ENCODE data around the gene FAM180B.

FAM180B gene

GRCh38 chr11:47569646-47570045, 16.8 kb upstream of the FAM180B start:
- DNase-seq (ENCODE audit: low spot score) = no peak

DNA sequence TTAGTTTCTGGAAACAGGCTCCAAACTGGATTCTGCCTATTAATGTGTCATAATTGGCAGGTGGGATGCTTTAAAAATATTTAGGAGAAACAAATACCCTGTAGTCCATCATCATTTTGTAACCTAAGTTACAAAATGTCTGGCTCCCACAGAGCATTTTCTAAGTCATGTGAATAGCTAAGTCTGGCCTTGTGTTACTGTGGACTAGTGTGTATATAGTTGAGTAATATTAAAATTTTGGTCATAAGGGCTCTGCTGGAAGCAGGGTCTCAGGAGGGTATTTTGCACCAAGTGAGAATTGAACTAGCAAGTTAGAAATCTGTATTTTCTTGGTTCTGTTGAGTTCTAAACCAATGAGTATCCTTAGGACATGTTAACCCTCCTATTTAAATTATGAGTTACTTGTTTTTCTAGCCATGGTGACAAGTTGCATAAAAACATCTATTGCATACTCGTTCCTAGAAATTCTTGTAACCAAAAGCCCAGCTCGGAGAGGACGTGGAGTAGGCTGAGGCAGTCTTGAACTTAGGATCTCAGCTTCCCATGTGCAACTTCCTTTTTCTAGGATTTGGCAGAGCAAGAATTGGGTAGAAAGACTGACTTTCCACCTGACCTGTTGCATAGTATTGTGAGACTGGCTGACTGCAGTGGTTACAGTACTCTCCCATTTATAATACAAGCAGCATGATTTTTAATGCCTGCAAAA, 15.7 kb upstream of the FAM180B start:
- DNase-seq (ENCODE audit: low spot score) = no peak

GRCh38 chr11:47571357-47571729, 15.1 kb upstream of the FAM180B start:
- no peak for DNase-seq (ENCODE audit: low spot score)

GRCh38 chr11:47571895-47572294, 14.6 kb upstream of the FAM180B start:
- DNase-seq (ENCODE audit: low spot score) = no peak

GRCh38 chr11:47572715-47573255, 13.7 kb upstream of the FAM180B start:
- DNase-seq (ENCODE audit: low spot score) = no peak

DNA sequence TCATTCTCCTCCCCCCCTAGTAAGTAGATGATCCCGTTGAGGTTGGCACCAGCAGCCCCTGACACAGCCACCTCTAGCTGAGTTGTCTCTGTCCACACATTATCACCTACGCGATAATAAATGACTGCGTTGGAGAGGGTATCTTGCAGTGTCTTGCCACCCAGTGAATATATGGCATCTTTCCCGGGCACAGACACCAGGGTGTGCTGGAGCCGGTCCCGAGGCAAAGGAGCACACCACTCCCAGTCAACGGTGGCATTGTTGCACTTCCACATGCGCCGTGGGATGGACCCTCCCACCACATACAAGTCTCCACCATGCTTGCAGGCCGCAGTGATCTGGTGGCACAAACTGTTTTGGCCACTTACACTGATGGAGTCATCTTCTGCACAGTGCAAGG, 13.2 kb upstream of the FAM180B start:
- no peak for DNase-seq (ENCODE audit: low spot score)

GRCh38 chr11:47577460-47578041, 8.9 kb upstream of the FAM180B start:
- no peak for DNase-seq (ENCODE audit: low spot score)

- peak; percentile 82 for DNase-seq (ENCODE audit: low spot score)
Observed at GRCh38 chr11:47578524-47579494, 7.7 kb upstream of the FAM180B start, which contains the start of the genes KBTBD4 and NDUFS3. Gene KBTBD4, minus strand, starts transcription at chr11:47578970. Its CDS starts 19 bp downstream, at chr11:47578951. Gene NDUFS3, plus strand, starts transcription at chr11:47579074. Its CDS starts 18 bp downstream, at chr11:47579092.

DNA sequence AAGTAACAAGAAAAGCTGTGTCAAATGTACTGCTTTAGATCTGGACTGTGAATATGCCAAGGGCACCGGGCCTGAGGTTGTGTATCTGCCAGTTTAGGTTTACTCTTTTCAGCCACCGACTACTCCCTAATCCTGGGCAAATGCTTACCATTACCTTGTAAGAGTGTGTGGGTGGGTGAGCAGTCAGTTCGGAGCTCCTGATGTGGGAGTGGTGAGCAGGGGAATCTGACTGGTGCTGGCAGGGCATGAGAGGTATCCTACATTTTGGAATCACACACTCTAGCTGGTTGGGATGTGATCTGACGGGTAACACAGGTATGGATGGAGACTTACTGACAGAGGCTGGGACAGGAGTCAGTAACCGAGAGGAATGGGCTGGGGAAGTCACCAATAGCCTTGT, 2.6 kb upstream of the FAM180B start:
- DNase-seq (ENCODE audit: low spot score) = no peak

DNA sequence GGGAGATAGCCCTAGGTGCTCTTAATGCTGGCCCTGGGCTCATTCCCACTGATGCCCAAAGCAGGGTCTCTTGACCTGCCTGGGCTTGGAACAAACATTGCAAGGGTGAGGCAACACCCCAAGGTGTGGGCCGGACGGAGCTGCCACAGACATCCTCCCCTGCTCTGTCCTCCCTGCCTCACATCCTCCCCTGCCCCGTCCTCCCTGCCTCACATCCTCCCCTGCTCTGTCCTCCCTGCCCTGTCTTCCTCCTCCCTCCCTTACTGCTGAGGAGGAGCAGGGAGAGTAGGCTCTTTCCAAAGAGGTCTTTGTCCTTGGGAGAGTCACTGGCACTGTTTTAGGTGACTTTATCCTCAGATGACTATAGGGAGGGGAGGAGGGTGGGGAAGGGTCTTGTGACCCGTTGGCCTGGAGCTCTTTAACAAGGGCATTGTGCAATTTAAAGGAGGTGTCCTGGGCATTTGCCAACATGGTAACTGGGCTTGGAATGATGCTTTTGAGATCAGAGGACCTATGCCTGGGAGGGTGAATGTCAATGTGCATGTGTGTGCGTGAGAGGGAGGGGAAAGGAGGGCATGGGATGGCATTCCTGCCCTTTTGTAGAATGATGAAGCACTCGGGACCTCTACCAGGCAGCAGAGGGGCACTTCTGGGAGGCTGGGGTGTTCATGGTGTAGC, 700 bp downstream of the FAM180B start:
- no peak for DNase-seq (ENCODE audit: low spot score)

GRCh38 chr11:47587723-47588326, 1.3 kb downstream of the FAM180B start:
- DNase-seq (ENCODE audit: low spot score) = no peak

- DNase-seq (ENCODE audit: low spot score) = no peak
Observed at GRCh38 chr11:47589118-47589517, 2.6 kb downstream of the FAM180B start.

GRCh38 chr11:47589584-47589976, 3.1 kb downstream of the FAM180B start:
- DNase-seq (ENCODE audit: low spot score) = no peak

GRCh38 chr11:47589977-47590861, 3.7 kb downstream of the FAM180B start:
- no peak for DNase-seq (ENCODE audit: low spot score)

GRCh38 chr11:47591764-47592163, 5.3 kb downstream of the FAM180B start:
- no peak for DNase-seq (ENCODE audit: low spot score)

DNA sequence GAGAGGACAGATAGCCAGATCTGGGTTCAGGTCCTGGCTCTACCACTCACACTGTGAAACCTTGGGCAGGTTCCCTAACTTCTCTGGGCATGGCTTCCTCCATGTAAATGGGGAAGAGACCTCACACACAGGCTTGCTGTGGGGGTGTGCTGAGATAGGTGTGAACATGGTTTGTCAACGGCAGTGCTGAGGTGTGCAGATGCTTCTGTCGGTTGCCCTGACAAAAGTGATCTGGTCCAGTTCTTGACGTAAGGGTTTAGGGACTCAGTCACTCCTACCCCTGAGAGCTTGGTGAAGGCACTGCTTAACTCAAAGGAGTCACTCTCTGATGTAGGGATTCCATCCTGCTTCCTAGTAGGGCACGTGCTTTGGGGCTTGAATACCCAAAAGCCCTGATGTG, 5.8 kb downstream of the FAM180B start:
- no peak for DNase-seq (ENCODE audit: low spot score)

GRCh38 chr11:47592970-47593369, 6.5 kb downstream of the FAM180B start:
- no peak for DNase-seq (ENCODE audit: low spot score)

DNA sequence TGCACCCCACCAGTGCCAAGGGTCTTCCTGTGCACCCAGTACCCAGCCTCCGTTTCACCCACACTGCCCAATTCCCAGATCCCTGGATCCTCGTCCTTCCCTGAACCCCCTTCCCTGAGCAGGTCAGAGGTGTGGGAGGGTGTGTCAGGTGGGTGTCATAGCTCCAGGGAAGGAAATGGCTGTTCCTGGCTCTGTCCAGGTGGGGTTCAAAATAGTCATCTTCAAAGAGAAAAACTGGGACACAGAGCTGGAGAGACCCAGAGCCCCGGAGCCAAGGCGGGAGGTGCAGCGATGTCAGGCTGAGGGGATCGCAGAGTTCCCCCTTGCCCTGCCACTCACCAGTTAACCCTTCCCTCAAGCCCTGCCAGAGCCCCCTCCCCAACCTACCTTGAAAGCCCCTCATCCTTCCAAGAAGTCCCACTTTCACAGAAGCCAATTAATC, 7.0 kb downstream of the FAM180B start:
- no peak for DNase-seq (ENCODE audit: low spot score)

DNA sequence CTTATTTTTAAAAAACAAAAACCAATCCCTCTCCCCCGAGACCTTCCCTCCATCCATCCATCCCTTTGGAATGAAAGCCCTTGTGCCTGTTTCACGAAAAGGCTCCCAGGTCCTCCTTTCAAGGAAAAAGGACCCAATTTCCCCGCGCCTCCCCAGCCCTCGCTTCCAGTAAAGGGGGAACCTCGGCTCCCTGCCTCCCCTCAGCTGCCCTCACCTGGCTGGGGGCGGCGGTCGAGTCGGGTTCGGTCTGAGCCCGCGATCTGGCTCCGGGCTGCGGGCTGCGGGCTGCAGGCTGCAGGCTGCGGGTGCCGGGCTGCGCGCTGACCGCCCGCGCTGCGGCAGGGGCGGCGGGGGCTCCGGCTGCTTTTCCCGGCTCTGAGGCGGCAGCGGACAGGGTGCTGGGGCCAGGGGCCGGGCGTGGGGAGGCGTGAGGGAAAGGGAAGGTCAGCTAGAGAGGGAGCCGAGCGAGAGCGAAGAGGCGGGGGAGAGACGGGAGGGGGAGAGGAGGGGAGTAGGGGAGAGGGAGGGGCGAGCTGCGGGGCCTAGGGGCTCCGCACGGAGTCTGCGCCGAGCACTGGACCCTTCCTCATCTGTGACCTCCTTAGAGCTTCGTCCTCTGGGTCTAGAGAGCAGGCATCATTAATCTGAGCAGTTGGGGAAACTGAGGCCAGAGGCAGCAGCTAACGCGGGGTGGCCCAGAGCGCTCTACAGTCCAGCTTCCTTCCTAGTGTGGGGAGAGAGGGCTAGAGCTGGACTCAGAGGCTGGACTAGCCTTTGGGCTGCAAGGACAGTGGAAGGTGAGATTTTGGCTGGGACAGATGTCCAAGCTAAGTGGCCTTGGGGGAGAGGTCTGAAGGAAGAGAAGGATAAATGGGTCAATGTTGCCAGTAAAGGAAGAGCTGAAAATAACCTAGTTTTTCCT, 7.7 kb downstream of the FAM180B start, which contains the start of gene C1QTNF4:
TSS of gene C1QTNF4 (minus strand) at position 478 of the 922 bp plus-strand sequence. CDS start 3,601 bp downstream, outside the sequence.
- DNase-seq (ENCODE audit: low spot score) = no peak

Data from CD4-positive, alpha-beta T cell treated with Interleukin-6 at 100 ng/mL for 8 hours (primary cell).